HCT116 (cell line): ENCODE results near the gene CDK16. TPM values are rescaled to one million over a fixed set of nuclear protein-coding genes. Genes with fewer than 3 reads are reported as not detected.

Source experiments
- ATAC-seq: fragments of 200-7000 bp; cut with Tn5 transposase; 2 replicates; pipeline ENCODE4 v1.9.1; 2020; ENCODE audit warnings: mild to moderate bottlenecking, moderate library complexity
- BruUV-seq: library from RNA; stranded (reverse); fragments of 400-500 nt; replicated peaks from 2 replicates; lab custom pipeline; 2021; lab: Mats Ljungman, UMichigan
- CTCF ChIA-PET: fragments of 300-600 bp; sonication (Branson Sonifier 250); formaldehyde crosslinking; loops from one replicate; lab custom pipeline; 2021; ENCODE audit warnings: antibody characterized with exemption; lab: Charles Lee
- POLR2A ChIA-PET: fragments of 300-600, 350-600 bp; sonication (Branson Sonifier 250); formaldehyde crosslinking; loops from one replicate; lab custom pipeline; 2021; ENCODE audit warnings: antibody characterized with exemption; lab: Charles Lee
- RAD21 ChIA-PET, 2 experiments: fragments of 300-600 bp; sonication (Branson Sonifier 250); formaldehyde crosslinking; loops; one replicate each; lab custom pipeline; 2023; ENCODE audit warnings: low total read pairs in 2 of 2; ENCODE audit not compliant: uncharacterized antibody in 2 of 2, unreplicated experiment in 2 of 2, low non-redundant PET in 1 of 2; lab: Charles Lee
- DNase-seq: peaks from one replicate; pipeline ENCODE4 v3.0.0-alpha.2; 2010; ENCODE audit warnings: low read depth, low spot score
- H2AFZ ChIP-seq: fragments of 200-600 bp; shearing (Covaris generic), sonication (generic); 2 replicates; pipeline ENCODE4 v1.6.1; 2017; ENCODE audit warnings: low read depth, mixed run types, mixed read lengths, antibody characterized with exemption, low read length; ENCODE audit not compliant: poor library complexity, severe bottlenecking
- H3K27ac ChIP-seq: 2 replicates; pipeline ENCODE4 v1.5.1; 2012; ENCODE audit warnings: low read depth, low read length
- H3K27me3 ChIP-seq: fragments of 200-600 bp; sonication (generic); 2 replicates; pipeline ENCODE4 v1.6.1; 2016; ENCODE audit warnings: mixed run types, low read length, mixed read lengths; ENCODE audit not compliant: insufficient read depth
- H3K36me3 ChIP-seq, 2 experiments: fragments of 200-500 bp in 1 of 2; fragments of 200-600 bp in 1 of 2; sonication (Bioruptor generic) in 1 of 2; sonication (generic) in 1 of 2; 2 replicates each; pipeline versions ENCODE4 v1.5.1 to v1.6.1; 2014 to 2016; ENCODE audit warnings: low read length in 2 of 2, inconsistent platforms in 1 of 2, mixed read lengths in 1 of 2, mixed run types in 1 of 2; ENCODE audit not compliant: insufficient read depth in 2 of 2, control insufficient read depth in 1 of 2
- H3K4me1 ChIP-seq, 2 experiments: fragments of 200-600 bp in 1 of 2; sonication (generic) in 1 of 2; 2 replicates each; pipeline versions ENCODE4 v1.5.1 to v1.6.1; 2012 to 2017; ENCODE audit warnings: low read length in 2 of 2, inconsistent platforms in 1 of 2, mild to moderate bottlenecking in 1 of 2, mixed read lengths in 1 of 2, mixed run types in 1 of 2, moderate library complexity in 1 of 2; ENCODE audit not compliant: insufficient read depth in 2 of 2, control insufficient read depth in 1 of 2
- H3K4me2 ChIP-seq: fragments of 200-600 bp; sonication (generic); 2 replicates; pipeline ENCODE4 v1.6.1; 2017; ENCODE audit warnings: mixed run types, low read length, mixed read lengths
- H3K4me3 ChIP-seq, 2 experiments: fragments of 200-600 bp in 1 of 2; sonication (generic) in 1 of 2; replicated peaks in 1 of 2; 2 replicates each; pipeline ENCODE4 v1.5.1; 2011 to 2016; ENCODE audit warnings: low read length in 2 of 2, control low read depth in 1 of 2, low read depth in 1 of 2, mild to moderate bottlenecking in 1 of 2, mixed read lengths in 1 of 2, mixed run types in 1 of 2
- H3K79me2 ChIP-seq: fragments of 200-600 bp; sonication (generic); 2 replicates; pipeline ENCODE4 v1.6.1; 2017; ENCODE audit warnings: mild to moderate bottlenecking, mixed run types, low read length, moderate library complexity, mixed read lengths; ENCODE audit not compliant: insufficient read depth
- H3K9ac ChIP-seq: fragments of 200-600 bp; sonication (generic); 2 replicates; pipeline ENCODE4 v1.6.1; 2016; ENCODE audit warnings: low read length, mixed read lengths
- H3K9me2 ChIP-seq: fragments of 200-600 bp; sonication (generic), shearing (Covaris generic); 2 replicates; pipeline ENCODE4 v1.6.1; 2017; ENCODE audit warnings: mixed run types, mild to moderate bottlenecking, moderate library complexity; ENCODE audit not compliant: insufficient read depth
- H3K9me3 ChIP-seq, 2 experiments: fragments of 200-500 bp in 1 of 2; fragments of 200-600 bp in 1 of 2; sonication (Bioruptor generic) in 1 of 2; sonication (generic) in 1 of 2; 2 replicates each; pipeline ENCODE4 v1.6.1; 2014 to 2017; ENCODE audit warnings: low read length in 2 of 2, mixed read lengths in 2 of 2, inconsistent platforms in 1 of 2, low read depth in 1 of 2, mild to moderate bottlenecking in 1 of 2, mixed run types in 1 of 2, moderate library complexity in 1 of 2; ENCODE audit not compliant: control insufficient read depth in 1 of 2, insufficient read depth in 1 of 2
- H4K20me1 ChIP-seq: fragments of 200-600 bp; sonication (generic), shearing (Covaris generic); 2 replicates; pipeline ENCODE4 v1.6.1; 2017; ENCODE audit warnings: mixed run types, mild to moderate bottlenecking, moderate library complexity; ENCODE audit not compliant: insufficient read depth
- ATF3 ChIP-seq: IDR thresholded peaks from 2 replicates; pipeline ENCODE4 v1.6.1; 2012
- CBX3 ChIP-seq: IDR thresholded peaks from 2 replicates; pipeline ENCODE4 v1.6.1; 2012; ENCODE audit warnings: low read depth
- CEBPB ChIP-seq: IDR thresholded peaks from 2 replicates; pipeline ENCODE4 v1.6.1; 2012; ENCODE audit warnings: low read depth
- EGR1 ChIP-seq: IDR thresholded peaks from 2 replicates; pipeline ENCODE4 v1.6.1; 2012; ENCODE audit warnings: low read depth
- ELF1 ChIP-seq: IDR thresholded peaks from 2 replicates; pipeline ENCODE4 v1.6.1; 2012; ENCODE audit warnings: low read depth, borderline replicate concordance
- EZH2 ChIP-seq: fragments of 200-600 bp; sonication (generic); IDR thresholded peaks from 2 replicates; pipeline ENCODE4 v1.6.1; 2017; ENCODE audit warnings: antibody characterized with exemption, mixed run types
- EZH2phosphoT487 ChIP-seq: fragments of 200-600 bp; IDR thresholded peaks from 2 replicates; pipeline ENCODE4 v1.6.1; 2018; ENCODE audit warnings: antibody characterized with exemption, borderline replicate concordance
- FOSL1 ChIP-seq: IDR thresholded peaks from 2 replicates; pipeline ENCODE4 v1.6.1; 2012; ENCODE audit warnings: low read depth
- JUND ChIP-seq: IDR thresholded peaks from 2 replicates; pipeline ENCODE4 v1.6.1; 2012
- POLR2A ChIP-seq: IDR thresholded peaks from 2 replicates; pipeline ENCODE4 v1.7.0; 2011; ENCODE audit warnings: borderline replicate concordance; ENCODE audit not compliant: insufficient read depth, insufficient read length; ENCODE audit errors: extremely low read depth
- POLR2AphosphoS5 ChIP-seq: IDR thresholded peaks from 2 replicates; pipeline ENCODE4 v1.6.1; 2011; ENCODE audit warnings: mild to moderate bottlenecking, low read depth, low read length, moderate library complexity
- REST ChIP-seq: IDR thresholded peaks from 2 replicates; pipeline ENCODE4 v1.6.1; 2012; ENCODE audit warnings: low read depth
- SIN3A ChIP-seq: IDR thresholded peaks from 2 replicates; pipeline ENCODE4 v1.6.1; 2012; ENCODE audit warnings: low read depth
- SP1 ChIP-seq: IDR thresholded peaks from 2 replicates; pipeline ENCODE4 v1.6.1; 2012; ENCODE audit warnings: low read depth
- SRF ChIP-seq: IDR thresholded peaks from 2 replicates; pipeline ENCODE4 v1.6.1; 2012; ENCODE audit warnings: low read depth
- TCF7L2 ChIP-seq: IDR thresholded peaks from 2 replicates; pipeline ENCODE4 v1.7.0; 2011; ENCODE audit warnings: borderline replicate concordance, inconsistent platforms; ENCODE audit not compliant: insufficient read depth, insufficient read length; ENCODE audit errors: extremely low read depth
- YY1 ChIP-seq: IDR thresholded peaks from 2 replicates; pipeline ENCODE4 v1.6.1; 2011; ENCODE audit warnings: low read length, low read depth, moderate library complexity, mild to moderate bottlenecking; ENCODE audit not compliant: insufficient replicate concordance; ENCODE audit errors: extremely low read depth
- ZFX ChIP-seq: fragments of 450-650 bp; IDR thresholded peaks from 2 replicates; pipeline ENCODE4 v1.6.1; 2017
- ZNF274 ChIP-seq: fragments of 200-500 bp; sonication (Bioruptor generic); IDR thresholded peaks from 2 replicates; pipeline ENCODE4 v1.6.1; 2014; ENCODE audit warnings: mild to moderate bottlenecking, low read depth, low read length, inconsistent platforms
- intact Hi-C: fragments of 100-400 bp; cut with micrococcal nuclease; formaldehyde crosslinking; loops from 2 replicates; pipeline ENCODE4 v1.10.0; 2022
- total RNA-seq: library from RNA; stranded (reverse); gene quantifications from one replicate; pipeline ENCODE4 v1.2.1, GENCODE V29; 2021; ENCODE audit not compliant: unreplicated experiment

The CDK16 gene
- total RNA-seq, 1 experiment from 2014 or later: 131 TPM

GRCh38 chrX:47272013-47272408, 53.5 kb downstream of the CDK16 start:
- H2AFZ ChIP-seq: no peak overlapping the region
- H3K4me3 ChIP-seq: no peak overlapping the region
- ChIA-PET RAD21 (no interaction called here), POLR2A (interaction anchor here (0.6 kb wide), 1 partner anchor 27 kb away, joined by 4 read pairs; no protein-coding TSS in a partner anchor), CTCF (no interaction called here)
- no peaks in the 10 kb centered on the region for H3K79me2 ChIP-seq
- no peak for TF ChIP-seq SRF
- no peak for TF ChIP-seq ATF3
- no peak for TF ChIP-seq EZH2phosphoT487
- no peak for TF ChIP-seq SIN3A
- TF ChIP-seq CEBPB: no peak
- H3K9ac ChIP-seq: no peak overlapping the region
- no peaks in the 10 kb centered on the region for H3K9me3 ChIP-seq
- intact Hi-C loops: no loop called here
- no peaks in the 10 kb centered on the region for H3K36me3 ChIP-seq
- H3K9me2 ChIP-seq: no peaks in the 10 kb centered on the region
- no peaks in the 10 kb centered on the region for H3K4me1 ChIP-seq
- H3K27ac ChIP-seq: no peak overlapping the region
- no peaks in the 10 kb centered on the region for H4K20me1 ChIP-seq
- ATAC-seq (no peak), DNase-seq (no peak)
- H3K27me3 ChIP-seq: no peaks in the 10 kb centered on the region
- no peak overlapping the region for H3K4me2 ChIP-seq
- no TSS peak for BruUV-seq

GRCh38 chrX:47273011-47273730, 54.7 kb downstream of the CDK16 start:
- no peaks in the 10 kb centered on the region for H3K27me3 ChIP-seq
- no peaks in the 10 kb centered on the region for H3K4me1 ChIP-seq
- no peak overlapping the region for H2AFZ ChIP-seq
- BruUV-seq: no TSS peak
- H4K20me1 ChIP-seq: no peaks in the 10 kb centered on the region
- no peak overlapping the region for H3K27ac ChIP-seq
- DNase-seq (no peak), ATAC-seq (no peak)
- H3K4me3 ChIP-seq: no peak overlapping the region
- ChIA-PET POLR2A (no interaction called here), RAD21 (no interaction called here), CTCF (no interaction called here)
- H3K9me2 ChIP-seq: no peaks in the 10 kb centered on the region
- no peak overlapping the region for H3K4me2 ChIP-seq
- no peak overlapping the region for H3K9ac ChIP-seq
- intact Hi-C loops: no loop called here
- no peaks in the 10 kb centered on the region for H3K79me2 ChIP-seq
- no peaks in the 10 kb centered on the region for H3K9me3 ChIP-seq
- H3K36me3 ChIP-seq: no peaks in the 10 kb centered on the region
- TF ChIP-seq EZH2 (no peak), FOSL1 (no peak), ZNF274 (no peak), YY1 (no peak), EGR1 (no peak), REST (no peak), POLR2AphosphoS5 (no peak), ELF1 (no peak), CEBPB (no peak), POLR2A (no peak), SIN3A (no peak), SP1 (no peak), JUND (no peak), TCF7L2 (no peak), EZH2phosphoT487 (no peak), CBX3 (no peak), ZFX (no peak)
